HG02938 (cell line): ENCODE results near the gene PRPF39.
A peak's percentile ranks its signal among the peaks of the same experiment; 100 is the strongest.

Experiments
- ATAC-seq: cut with Tn5 transposase; IDR thresholded peaks from one replicate; pipeline ENCODE4 v1.9.1; 2021; ENCODE audit warnings: mild to moderate bottlenecking, moderate library complexity; ENCODE audit not compliant: unreplicated experiment

Gene PRPF39, protein sequence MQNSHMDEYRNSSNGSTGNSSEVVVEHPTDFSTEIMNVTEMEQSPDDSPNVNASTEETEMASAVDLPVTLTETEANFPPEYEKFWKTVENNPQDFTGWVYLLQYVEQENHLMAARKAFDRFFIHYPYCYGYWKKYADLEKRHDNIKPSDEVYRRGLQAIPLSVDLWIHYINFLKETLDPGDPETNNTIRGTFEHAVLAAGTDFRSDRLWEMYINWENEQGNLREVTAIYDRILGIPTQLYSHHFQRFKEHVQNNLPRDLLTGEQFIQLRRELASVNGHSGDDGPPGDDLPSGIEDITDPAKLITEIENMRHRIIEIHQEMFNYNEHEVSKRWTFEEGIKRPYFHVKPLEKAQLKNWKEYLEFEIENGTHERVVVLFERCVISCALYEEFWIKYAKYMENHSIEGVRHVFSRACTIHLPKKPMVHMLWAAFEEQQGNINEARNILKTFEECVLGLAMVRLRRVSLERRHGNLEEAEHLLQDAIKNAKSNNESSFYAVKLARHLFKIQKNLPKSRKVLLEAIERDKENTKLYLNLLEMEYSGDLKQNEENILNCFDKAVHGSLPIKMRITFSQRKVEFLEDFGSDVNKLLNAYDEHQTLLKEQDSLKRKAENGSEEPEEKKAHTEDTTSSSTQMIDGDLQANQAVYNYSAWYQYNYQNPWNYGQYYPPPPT

DNA sequence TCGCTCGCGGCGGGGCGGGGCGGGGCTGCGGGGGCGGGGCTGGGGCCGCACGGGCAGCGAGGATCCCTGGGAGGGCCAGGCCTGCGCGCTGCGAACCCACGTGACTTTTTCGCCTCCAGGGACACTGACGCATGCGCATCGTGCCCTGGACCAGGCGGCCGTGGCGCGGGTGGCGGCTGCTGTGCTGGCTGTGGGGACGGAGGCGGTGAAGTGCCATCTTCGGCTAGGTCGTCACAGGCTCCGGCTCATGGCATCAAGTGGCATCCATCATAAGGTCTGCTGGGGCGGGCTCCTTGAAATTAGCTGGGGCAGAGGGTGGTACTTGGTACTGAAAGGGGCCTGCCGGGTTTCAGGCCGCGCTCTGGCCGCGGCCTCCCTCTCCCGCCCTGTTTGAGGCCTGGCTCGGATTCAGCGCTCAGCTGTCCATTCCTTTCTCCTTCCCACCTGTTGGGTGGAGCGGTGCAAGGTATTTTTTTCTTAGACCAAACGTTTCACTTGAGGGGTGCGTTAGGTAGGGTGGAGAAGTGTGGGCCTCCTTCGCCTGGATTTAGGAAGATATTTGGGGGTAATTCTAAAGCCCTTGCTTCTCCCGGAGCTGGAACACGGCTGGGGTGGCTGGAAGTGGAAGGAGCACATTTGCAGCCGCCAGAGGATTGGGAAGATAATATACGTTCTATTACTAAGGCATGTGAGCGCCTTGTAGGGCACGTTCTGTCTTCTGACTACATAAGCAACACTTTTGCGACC, at the start of gene PRPF39:
Gene PRPF39, plus strand, starts transcription at position 141 of the 747 bp plus-strand sequence. CDS start 11,124 bp downstream, outside the sequence.
- ATAC-seq: peak; percentile 79

DNA sequence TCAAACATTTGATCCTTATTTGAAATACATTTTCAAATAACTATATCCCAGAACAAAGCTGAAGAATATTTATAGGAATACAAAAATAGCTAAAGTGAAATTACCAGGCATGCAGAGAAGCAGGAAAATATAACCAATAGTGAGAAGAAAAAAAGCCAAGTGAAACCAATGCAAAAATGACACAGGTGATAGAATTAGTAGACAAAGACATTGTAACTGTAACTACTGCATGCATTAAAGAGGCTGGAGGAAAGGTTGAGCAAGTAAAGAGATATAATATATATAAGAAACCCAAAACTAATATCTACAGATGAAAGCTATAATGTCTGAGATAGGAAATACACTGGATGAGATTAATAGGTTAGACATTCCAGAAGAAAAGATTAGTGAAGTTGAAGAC, 49.2 kb upstream of the PRPF39 start:
- no peak for ATAC-seq

DNA sequence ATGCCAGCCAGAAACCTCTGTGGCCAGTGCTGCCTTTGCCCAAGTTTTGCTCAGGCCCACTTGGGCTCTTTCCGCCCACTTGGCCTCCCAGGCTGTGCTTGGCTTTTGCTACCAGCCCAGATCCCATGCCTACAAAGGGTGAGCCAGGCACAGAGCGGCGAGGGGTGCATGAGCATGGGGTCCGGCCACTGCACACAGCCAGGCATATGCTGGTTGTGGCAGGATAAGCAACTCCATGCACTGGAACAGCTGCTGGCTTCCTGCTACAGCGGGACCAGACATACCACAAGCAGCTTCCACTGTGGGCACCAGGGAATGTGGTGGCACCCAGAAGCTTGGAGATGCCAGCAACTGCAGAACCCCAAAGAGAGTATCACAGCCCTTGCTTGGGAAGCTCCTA, 45.7 kb upstream of the PRPF39 start:
- no peak for ATAC-seq

DNA sequence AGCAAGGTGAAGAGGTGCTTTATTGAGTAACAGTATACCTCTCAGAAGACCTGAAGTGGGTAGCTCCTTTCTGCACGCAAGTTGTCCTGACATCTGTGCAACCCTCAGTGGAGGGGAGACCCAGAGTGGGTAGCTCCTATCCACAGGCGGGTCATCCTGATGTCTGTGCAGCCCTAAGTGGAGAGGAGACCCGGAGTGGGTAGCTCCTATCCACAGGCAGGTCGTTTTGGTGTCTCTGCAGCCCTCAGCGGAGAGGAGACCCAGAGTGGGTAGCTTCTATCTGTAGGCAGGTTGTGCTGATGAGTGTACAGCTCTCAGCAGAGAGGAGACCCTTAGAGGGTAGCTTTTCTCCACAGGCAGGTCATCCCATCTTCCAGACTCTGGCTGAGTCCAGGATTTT, 45.1 kb upstream of the PRPF39 start:
- ATAC-seq: no peak

DNA sequence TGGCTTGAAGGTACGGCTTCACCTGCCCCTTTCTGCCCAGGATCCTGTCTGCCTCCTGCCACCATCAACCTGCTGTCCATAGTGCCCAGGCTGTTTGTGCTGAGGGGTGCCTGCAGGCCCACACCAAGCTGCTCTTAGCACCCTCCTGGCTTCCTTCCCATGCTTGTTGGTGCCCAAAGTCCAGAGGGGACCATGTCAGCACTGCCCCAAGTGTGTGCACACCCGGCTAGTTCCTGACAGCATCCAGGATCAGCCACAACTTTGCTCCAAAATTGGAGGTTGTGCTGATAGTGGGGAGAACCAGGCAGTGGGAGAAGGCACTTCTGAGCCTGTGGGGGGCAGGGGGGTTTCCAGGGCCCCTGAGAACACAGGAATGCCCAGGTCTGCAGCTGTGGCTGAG, 44.5 kb upstream of the PRPF39 start:
- no peak for ATAC-seq

DNA sequence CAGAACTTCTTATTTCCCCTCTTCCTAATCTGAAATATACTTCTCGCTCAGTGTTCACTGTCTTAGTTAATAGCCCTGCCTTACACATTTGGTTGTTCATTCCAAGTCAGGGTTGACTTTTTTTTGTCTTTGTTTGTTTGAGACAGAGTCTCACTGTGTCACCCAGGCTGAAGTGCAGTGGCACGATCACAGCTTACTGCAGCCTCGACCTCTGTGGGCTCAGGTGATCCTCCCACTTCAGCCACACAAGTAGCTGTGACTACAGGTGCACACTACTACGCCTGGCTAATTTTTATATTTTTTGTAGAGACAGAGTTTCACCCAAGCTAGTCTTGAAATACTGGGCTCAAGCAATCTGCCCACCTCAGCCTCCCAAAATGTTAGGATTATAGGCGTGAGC, 42.3 kb upstream of the PRPF39 start:
- no peak for ATAC-seq

DNA sequence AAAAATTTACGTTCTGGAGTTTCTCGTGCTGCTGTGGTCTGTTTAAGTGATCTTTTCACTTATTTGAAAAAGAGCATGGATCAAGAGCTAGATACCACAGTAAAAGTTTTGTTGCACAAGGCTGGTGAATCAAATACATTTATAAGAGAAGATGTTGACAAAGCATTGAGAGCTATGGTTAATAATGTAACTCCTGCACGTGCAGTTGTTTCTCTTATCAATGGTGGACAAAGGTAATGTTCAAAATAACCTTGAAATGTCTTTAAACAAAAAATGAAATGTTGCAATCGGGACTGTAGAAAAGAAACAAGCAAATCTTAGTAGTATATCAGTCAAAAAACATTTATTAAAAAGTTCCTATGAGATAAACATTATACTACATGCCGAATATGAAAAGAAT, 39.3 kb upstream of the PRPF39 start:
- ATAC-seq: no peak

DNA sequence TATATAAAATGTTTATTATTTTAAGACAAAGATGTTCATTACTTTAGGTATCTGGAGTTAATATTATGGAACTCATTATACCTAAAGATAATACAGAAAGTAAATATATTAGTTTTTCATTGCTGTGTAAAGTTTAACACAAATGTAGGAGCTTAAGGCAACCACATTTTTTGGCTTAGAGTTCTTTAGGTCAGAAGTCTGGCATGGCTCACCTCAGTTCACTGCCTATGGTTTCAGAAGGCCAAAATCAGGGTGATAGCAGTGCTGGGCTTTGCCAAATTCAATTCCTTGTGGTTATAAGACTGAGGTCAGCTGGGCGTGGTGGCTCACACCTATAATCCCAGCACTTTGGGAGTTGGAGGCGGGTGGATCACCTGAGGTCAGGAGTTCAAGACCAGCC, 35.5 kb upstream of the PRPF39 start:
- no peak for ATAC-seq

DNA sequence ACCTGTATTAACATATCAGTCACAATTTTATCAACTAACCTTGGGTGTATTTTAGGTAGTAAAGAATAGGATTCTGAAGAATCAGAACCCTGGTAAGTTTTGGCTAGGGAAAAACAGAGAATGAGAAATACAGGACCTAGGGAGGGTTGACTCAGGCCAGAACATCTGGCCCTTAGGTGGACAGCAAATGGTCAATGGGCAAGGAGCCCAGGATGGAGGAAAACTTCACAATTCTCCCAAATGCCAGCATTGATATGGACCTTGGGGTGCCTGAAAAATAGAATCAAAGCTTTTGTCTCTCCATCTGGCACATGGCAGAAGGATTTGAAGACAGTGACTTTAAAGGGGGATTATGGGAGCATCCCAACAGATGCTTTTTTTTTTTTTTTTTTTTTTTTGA, 32.7 kb upstream of the PRPF39 start:
- no peak for ATAC-seq

DNA sequence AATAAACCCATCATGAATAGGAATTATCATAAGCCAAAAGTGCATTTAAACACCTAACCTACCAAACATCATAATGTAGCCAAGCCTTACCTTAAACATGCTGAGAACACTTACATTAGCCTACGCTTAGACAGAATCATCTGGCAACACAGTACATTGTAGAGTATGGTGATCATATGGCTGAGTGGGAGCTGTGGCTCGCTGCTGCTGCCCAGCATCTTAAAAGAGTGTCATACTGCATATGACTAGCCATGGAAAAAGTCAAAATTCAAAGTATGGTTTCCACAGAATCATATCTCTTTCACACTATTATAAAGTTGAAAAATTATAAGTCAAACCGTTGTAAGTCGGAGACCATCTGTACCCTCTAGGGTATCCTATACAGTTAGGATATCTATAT, 32.0 kb upstream of the PRPF39 start:
- no peak for ATAC-seq

DNA sequence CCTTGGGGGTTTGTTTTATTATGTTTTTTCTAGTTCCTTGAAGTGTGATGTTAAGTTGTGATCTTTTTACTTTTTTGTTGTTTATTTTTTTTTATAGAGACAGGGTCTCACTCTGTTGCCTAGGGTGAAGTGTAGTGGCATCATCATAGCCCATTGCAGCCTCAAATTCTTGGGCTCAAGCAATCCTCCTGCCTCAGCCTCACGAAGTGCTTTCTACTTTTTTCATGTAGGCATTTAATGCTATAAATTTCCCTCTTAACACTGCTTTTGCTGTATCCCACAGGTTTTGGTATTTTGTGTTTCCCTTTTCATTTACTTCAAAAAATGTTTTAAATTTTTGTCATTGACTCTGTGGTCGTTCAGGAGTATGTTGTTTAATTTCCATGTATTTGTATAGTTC, 26.6 kb upstream of the PRPF39 start:
- ATAC-seq: no peak

DNA sequence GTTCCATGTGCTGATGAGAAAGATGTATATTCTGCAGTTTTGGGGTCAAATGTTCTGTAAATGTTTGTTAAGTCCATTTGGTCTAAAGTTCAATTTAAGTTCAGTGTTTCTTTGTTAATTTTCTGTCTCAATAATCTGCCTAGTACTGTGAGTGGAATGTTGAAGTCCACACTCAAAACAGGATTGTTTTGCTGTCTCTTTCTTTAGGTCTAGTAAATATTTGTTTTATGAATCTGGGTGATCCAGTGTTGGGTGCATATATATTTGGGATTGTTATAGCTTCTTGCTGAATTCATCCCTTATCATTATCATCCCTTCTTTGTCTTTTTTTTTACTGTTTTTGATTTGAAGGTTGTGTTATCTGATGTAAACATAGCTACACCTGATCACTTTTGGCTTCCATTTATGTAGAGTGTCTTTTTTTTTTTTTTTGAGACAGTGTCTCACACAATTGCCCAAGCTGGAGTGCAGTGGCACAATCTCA, 26.0 kb upstream of the PRPF39 start:
- no peak for ATAC-seq

DNA sequence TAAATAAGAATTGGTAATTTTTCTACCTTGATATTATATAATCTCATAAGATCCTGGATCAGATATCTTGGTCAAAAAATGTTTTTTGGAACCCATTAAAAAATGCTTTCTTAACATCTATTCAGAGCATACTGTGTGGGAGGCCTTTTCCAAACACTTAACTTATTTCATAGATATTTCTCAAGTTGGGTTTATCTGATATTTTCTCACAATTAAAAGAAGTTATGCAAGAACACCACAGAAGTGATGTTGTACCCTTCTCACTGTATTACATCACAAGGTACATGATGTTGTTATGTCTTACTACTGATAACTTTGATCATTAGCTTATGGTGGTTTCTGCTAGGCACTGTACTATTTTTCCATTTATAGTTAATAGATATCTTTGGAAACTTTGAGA, 23.4 kb upstream of the PRPF39 start:
- ATAC-seq: no peak

DNA sequence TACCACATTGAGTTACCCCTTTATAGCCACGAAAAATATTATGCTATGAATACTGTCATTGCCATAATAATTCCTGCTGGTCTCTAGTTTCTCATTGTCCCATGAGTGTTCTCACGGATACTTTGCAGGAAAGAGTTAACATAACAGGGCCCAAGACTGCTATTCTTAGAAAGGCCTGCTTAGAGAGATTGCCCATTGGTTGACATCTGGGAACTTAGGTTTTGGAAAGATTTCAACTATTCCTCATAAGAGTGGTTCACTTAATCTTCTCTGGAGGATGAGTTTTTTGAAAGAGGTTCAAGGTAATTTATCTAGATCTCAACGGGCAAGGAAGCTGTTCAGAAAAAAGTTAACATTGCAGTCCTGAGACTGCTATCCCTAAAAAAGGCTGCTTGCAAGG, 18.4 kb upstream of the PRPF39 start:
- ATAC-seq: no peak

DNA sequence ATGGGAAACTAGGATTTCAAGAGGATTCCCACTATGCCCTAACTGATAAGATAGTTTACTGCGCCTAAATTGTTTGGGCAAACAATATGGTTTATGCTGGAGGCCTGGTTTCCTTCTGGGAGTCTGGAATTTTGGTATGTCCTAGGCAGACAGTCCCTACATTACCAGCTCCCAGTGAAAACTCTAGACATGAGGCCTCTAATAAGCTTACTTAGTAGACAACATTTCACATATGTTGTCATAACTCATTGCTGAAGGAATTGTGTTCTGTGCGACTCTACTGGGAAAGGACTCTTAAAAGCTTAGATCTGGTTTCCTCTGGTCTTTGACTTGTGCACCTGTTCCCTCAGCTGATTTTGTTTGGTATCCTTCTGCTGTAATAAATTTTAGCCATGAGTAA, 18.0 kb upstream of the PRPF39 start:
- ATAC-seq: no peak

DNA sequence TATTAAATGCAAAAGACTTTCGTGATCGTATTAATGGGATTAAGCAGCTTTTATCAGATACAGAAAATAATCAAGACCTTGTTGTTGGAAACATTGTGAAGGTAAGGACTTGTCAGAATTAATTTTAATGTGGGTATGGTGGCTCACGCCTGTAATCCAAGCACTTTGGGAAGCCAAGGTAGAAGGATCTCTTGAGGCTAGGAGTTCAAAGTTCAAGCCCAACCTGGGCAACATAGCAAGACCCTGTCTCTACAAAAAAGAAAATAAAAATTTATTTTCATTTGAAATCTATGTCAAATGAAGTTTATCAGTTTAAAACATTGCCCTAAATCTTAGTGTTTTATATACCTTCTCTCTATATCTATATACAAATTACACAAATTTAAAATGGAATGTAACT, 17.2 kb upstream of the PRPF39 start:
- ATAC-seq: no peak

DNA sequence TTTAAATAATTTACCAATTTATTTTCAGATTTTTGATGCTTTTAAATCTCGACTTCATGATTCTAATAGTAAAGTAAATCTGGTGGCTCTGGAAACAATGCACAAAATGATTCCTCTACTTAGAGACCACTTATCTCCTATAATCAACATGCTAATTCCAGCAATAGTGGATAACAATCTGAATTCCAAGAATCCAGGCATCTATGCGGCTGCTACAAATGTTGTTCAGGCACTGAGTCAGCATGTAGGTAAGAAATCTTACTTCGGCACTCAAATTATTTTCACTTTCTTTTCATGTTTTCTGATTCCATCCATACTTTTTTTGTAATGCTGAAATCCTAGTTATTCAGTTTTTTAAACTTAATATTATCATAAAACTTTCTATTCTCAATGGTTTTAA, 15.5 kb upstream of the PRPF39 start:
- ATAC-seq: no peak

DNA sequence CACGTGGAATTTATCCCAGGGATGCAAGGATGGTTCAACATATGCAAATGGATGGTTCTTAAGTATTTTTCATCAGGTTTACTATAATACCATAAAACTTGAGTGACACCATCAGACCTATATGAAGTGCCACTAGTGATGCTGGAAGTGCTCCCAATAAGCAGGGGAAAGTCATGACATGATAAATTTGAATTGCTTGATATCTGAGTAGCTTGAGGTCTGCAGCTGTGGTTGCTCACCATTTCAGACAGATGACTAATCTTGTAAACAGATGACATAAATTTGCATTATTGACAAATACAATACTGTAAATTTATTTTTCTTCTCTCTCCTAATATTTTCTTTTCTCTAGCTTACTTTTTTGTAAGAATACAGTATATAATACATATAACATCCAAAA, 13.7 kb upstream of the PRPF39 start:
- no peak for ATAC-seq

DNA sequence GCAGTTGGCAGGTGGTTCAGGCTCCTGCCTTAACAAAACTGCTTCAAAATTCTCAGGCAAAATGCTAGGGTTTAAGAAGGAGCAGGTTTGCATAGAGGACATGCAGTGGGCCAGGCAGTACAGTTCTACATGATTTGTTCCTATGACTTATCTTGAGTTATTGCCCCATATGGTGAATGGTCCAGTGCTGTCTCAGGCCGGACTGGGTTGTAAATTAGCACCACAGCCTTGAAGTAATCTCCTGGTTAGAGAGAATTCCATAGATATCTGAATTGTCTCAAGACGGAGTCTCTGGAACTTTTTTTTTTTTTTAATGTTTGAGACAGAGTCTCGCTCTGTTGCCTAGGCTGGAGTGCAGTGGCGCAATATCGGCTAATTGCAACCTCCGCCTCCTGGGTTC, 11.8 kb upstream of the PRPF39 start:
- ATAC-seq: no peak

DNA sequence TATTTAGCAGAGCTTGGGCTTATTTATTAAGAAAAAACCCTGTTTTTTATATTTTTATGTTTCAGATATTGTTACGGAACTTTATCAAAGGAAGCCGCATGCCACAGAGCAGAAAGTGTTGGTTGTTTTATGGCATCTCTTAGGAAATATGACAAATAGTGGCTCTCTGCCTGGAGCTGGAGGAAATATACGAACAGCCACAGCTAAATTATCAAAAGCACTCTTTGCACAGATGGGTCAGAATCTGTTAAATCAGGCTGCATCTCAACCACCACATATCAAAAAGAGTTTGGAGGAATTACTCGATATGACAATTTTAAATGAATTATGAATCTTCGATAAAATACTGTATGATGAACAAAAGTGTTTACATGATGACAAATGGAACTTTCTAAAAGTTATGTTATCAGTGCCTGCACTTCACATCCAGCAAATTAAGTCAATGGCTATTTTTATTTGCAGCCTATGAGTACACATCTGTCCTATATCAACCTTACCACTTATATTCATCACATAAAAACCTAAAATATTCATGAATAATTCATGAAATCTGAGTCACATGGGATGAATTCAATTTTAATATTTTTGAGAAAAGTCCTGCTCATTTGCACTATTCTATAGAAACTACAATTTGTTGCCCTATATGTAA, 10.6 kb upstream of the PRPF39 start:
- ATAC-seq: no peak

DNA sequence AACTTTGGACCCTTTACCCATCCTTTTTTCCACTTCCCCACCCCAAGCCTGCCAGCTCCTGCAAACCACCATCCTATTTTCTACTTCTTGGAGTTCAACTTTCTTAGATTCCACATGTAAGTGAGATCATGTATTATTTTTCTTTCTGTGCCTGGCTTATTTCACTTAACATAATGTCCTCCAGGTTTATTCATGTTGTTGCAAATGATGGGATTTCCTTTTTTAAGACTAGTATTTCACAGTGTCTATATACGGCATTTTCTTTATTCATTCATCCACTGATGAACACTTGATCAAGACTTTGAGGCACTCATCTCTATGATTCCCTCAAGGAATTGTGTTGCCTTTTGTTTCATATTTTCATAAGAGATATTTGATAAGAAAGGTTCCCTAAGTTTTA, 5.6 kb upstream of the PRPF39 start:
- no peak for ATAC-seq
